Measurements from ENCODE around the gene ST3GAL3. TPM values are rescaled to one million over a fixed set of nuclear protein-coding genes. Genes with fewer than 3 reads are reported as not detected.
A peak's percentile ranks its signal among the peaks of the same experiment; 100 is the strongest.

Gene ST3GAL3
- total and polyA plus RNA-seq, 2 experiments from 2014 or later: 6.2 to 6.3 TPM

- Histone ChIP-seq H2AFZ (no peak overlapping the region), H3K4me2 (no peak overlapping the region), H3K4me3 (no peak overlapping the region), H3K36me3 (replicated peaks; ENCODE audit: insufficient read depth, low read depth) (no peaks in the 10 kb centered on the region), H3K27ac (no peak overlapping the region), H3K27me3 (no peaks in the 10 kb centered on the region), H3K79me2 (no peaks in the 10 kb centered on the region), H3K9me2 (replicated peaks; ENCODE audit: insufficient read depth) (no peaks in the 10 kb centered on the region), H3K4me1 (ENCODE audit: insufficient read depth) (no peaks in the 10 kb centered on the region), H3K9me3 (ENCODE audit: low read depth) (no peaks in the 10 kb centered on the region), H4K20me1 (ENCODE audit: insufficient read depth, poor library complexity, severe bottlenecking) (no peaks in the 10 kb centered on the region)
- WGBS (ENCODE audit: low lambda C conversion rate, missing lambda C conversion rate): 96% methylated on average over 4 of the region's 4 CpGs
- TF ChIP-seq CTCF (IDR thresholded peaks at IDR 0.05; ENCODE audit: poor library complexity) (no peak), EZH2 (IDR thresholded peaks at IDR 0.05; ENCODE audit: borderline replicate concordance) (no peak), EZH2phosphoT487 (IDR thresholded peaks at IDR 0.05; ENCODE audit: low read depth, severe bottlenecking, unreplicated experiment) (no peak)
- DNase-seq (ENCODE audit: low spot score): no peak
Observed at GRCh38 chr1:43882763-43883162, 175.4 kb downstream of the ST3GAL3 start.

GRCh38 chr1:43883321-43883720 is 176.0 kb downstream of the ST3GAL3 start:
- Histone ChIP-seq H3K4me1 (ENCODE audit: insufficient read depth) (no peaks in the 10 kb centered on the region), H2AFZ (no peak overlapping the region), H3K4me2 (no peak overlapping the region), H3K36me3 (replicated peaks; ENCODE audit: insufficient read depth, low read depth) (no peaks in the 10 kb centered on the region), H3K4me3 (no peak overlapping the region), H3K27me3 (no peaks in the 10 kb centered on the region), H4K20me1 (ENCODE audit: insufficient read depth, poor library complexity, severe bottlenecking) (no peaks in the 10 kb centered on the region), H3K27ac (no peak overlapping the region), H3K79me2 (no peaks in the 10 kb centered on the region), H3K9me2 (replicated peaks; ENCODE audit: insufficient read depth) (no peaks in the 10 kb centered on the region), H3K9me3 (ENCODE audit: low read depth) (no peaks in the 10 kb centered on the region)
- DNase-seq (ENCODE audit: low spot score): no peak
- no peak for TF ChIP-seq EZH2phosphoT487 (IDR thresholded peaks at IDR 0.05; ENCODE audit: low read depth, severe bottlenecking, unreplicated experiment)
- no peak for TF ChIP-seq EZH2 (IDR thresholded peaks at IDR 0.05; ENCODE audit: borderline replicate concordance)
- TF ChIP-seq CTCF (IDR thresholded peaks at IDR 0.05; ENCODE audit: poor library complexity): no peak
- 86% methylated on average over 4 of the region's 4 CpGs for WGBS (ENCODE audit: low lambda C conversion rate, missing lambda C conversion rate)

DNA sequence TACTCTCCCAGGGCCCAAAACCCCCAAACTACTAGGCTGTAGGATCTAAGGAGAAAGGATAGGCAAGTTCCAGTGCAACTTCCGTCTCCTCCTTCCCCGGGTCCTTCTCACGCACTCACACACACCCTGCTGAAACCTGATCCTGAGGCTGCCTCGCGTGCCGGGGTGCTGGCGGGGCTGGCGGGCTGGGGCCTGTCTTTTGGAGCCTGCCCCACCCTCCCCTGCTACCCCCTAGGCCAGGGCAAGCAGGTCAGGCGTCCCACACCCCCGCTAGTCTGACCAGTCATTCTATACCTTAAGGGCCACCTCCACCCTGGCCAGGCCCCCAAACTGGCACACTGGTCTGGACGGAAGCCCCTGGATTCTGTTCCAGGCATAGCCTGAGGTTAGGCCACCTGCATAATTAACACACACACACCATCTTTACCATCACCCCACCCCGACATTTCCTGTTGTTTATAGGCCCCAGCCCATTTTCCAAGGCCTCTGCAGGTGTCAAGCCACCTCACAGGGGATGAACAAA is 178.0 kb downstream of the ST3GAL3 start:
- H3K4me2 ChIP-seq: no peak overlapping the region
- no peaks in the 10 kb centered on the region for H3K9me3 ChIP-seq (ENCODE audit: low read depth)
- H3K27me3 ChIP-seq: no peaks in the 10 kb centered on the region
- peak; percentile 34 for DNase-seq (ENCODE audit: low spot score)
- H3K9me2 ChIP-seq (replicated peaks; ENCODE audit: insufficient read depth): no peaks in the 10 kb centered on the region
- H3K36me3 ChIP-seq (replicated peaks; ENCODE audit: insufficient read depth, low read depth): no peaks in the 10 kb centered on the region
- WGBS (ENCODE audit: low lambda C conversion rate, missing lambda C conversion rate): 56% methylated on average over 6 of the region's 12 CpGs
- H4K20me1 ChIP-seq (ENCODE audit: insufficient read depth, poor library complexity, severe bottlenecking): no peaks in the 10 kb centered on the region
- H3K27ac ChIP-seq: no peak overlapping the region
- no peaks in the 10 kb centered on the region for H3K79me2 ChIP-seq
- H3K4me1 ChIP-seq (ENCODE audit: insufficient read depth): no peaks in the 10 kb centered on the region
- TF ChIP-seq EZH2phosphoT487 (IDR thresholded peaks at IDR 0.05; ENCODE audit: low read depth, severe bottlenecking, unreplicated experiment) (no peak), EZH2 (IDR thresholded peaks at IDR 0.05; ENCODE audit: borderline replicate concordance) (no peak), CTCF (IDR thresholded peaks at IDR 0.05; ENCODE audit: poor library complexity) (no peak)
- H3K4me3 ChIP-seq: no peak overlapping the region
- H2AFZ ChIP-seq: no peak overlapping the region

DNA sequence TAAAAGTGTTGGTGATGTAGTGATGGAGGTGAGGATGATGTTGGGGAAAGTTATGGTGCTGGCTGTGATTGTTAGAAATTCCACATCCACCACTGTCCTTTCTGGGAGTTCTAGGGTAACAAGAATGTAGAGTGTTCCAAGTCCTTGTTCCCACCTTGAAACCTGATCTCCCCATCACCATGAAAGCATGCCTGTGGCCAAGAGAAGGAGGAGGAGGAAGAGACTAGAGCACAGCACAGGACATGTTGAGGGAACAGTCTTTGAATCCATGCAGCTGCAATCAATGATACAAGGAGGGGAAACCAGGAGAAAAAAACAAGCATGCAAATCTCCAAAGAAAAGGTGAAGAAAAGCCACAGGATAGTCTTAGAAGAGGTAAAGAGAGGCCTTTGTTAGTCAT is 180.4 kb downstream of the ST3GAL3 start:
- H3K9me2 ChIP-seq (replicated peaks; ENCODE audit: insufficient read depth): no peaks in the 10 kb centered on the region
- H3K4me1 ChIP-seq (ENCODE audit: insufficient read depth): no peaks in the 10 kb centered on the region
- no peaks in the 10 kb centered on the region for H3K27me3 ChIP-seq
- no peak overlapping the region for H2AFZ ChIP-seq
- H3K27ac ChIP-seq: no peak overlapping the region
- DNase-seq (ENCODE audit: low spot score): no peak
- no peak overlapping the region for H3K4me3 ChIP-seq
- H3K9me3 ChIP-seq (ENCODE audit: low read depth): no peaks in the 10 kb centered on the region
- H3K36me3 ChIP-seq (replicated peaks; ENCODE audit: insufficient read depth, low read depth): no peaks in the 10 kb centered on the region
- no peaks in the 10 kb centered on the region for H4K20me1 ChIP-seq (ENCODE audit: insufficient read depth, poor library complexity, severe bottlenecking)
- TF ChIP-seq EZH2phosphoT487 (IDR thresholded peaks at IDR 0.05; ENCODE audit: low read depth, severe bottlenecking, unreplicated experiment) (no peak), EZH2 (IDR thresholded peaks at IDR 0.05; ENCODE audit: borderline replicate concordance) (no peak), CTCF (IDR thresholded peaks at IDR 0.05; ENCODE audit: poor library complexity) (no peak)
- H3K4me2 ChIP-seq: no peak overlapping the region
- H3K79me2 ChIP-seq: no peaks in the 10 kb centered on the region

Measured in hepatocyte (in vitro differentiated cells).